HG02870 (cell line): ENCODE data around the gene CCDC120.

Experiments
- ATAC-seq: cut with Tn5 transposase; IDR thresholded peaks from one replicate; pipeline ENCODE4 v1.9.1; 2021; ENCODE audit warnings: mild to moderate bottlenecking, moderate library complexity; ENCODE audit not compliant: unreplicated experiment

Gene CCDC120

DNA sequence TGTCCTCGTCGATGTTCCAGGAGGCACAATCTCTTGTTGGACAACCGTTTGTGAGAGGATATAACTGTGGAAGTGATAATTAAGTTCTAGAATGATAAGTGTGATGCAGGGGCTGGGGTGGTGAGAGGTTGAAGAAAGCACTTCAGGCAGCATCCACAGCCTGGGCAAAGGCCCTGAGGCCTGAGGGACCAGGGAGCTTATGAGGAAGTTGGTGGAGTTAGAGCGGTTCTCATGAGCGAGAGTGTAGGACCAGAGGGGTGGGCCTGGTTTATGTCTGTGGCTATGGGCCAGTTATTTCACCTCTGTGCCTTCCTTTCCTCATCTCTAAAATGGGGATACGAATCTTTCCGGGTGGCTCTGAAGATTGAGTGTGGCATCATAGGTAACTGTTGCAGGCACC, 2.7 kb downstream of the CCDC120 start:
- ATAC-seq: no peak

DNA sequence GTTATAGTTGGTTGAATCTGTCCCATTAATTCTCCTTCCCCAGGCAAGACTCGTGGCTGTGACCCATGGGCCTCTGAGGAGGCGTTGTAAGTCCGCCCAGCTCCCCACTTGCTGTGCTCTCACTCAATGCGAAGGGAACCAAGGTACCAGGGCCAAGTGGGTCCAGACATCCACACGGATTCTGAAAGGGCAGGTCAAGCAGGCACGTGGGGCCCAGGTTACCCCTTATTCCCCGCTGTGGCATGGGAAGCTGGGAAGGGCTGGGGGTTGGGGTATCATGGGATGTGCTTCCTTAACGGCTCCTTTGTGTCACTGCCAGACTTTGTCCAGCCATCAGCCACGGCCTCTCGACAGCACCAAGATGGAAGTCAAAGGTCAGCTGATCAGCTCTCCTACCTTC, 3.1 kb downstream of the CCDC120 start:
- ATAC-seq: no peak

DNA sequence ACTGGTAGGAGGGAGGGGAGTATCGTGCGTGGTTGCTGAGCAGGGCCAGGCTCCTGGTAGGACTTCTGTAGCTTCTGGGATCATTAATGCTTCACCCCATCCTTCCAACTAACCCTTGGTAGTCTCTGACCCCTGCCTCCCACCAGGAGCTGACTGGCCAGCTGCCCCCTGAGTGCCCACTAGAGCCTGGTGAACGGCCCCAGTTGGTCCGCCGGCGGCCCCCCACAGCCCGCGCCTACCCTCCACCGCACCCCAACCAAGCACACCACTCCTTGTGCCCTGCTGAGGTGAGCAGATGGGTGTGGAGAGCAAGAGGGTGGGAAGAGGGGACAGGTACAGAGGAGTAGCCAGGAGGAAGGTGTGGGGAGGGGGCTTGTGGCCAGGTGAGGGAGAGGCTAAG, 4.9 kb downstream of the CCDC120 start:
- ATAC-seq: no peak

DNA sequence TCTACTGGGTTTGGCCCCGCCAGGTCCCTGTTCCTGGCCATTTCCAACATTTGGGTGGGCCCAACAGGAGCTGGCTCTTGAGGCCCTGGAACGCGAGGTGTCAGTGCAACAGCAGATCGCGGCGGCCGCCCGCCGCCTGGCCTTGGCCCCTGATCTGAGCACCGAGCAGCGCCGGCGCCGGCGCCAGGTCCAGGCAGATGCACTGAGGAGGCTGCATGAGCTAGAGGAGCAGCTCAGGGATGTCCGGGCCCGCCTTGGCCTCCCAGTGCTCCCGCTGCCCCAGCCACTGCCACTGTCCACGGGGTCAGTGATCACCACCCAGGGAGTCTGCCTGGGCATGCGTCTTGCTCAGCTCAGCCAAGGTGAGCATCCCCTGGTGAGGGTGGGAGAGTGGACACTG, 5.5 kb downstream of the CCDC120 start:
- no peak for ATAC-seq

DNA sequence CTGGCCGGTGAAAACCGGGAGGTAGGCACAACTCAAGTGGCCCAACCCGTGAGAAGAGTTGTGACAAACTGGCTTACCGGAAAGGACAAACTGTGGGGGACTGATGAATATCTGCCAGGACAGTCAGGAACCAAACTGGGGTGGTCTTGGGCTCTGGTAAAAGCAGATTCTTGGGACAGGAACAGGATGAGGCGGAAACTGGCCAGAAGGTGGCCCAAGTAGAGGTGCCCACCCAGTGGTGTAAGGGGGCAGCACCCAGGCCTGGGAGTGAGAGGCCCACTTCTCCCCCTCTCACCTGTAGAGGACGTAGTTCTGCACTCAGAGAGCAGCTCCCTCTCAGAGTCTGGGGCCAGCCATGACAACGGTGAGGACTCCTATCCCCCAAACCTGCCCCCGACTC, 5.9 kb downstream of the CCDC120 start:
- no peak for ATAC-seq

DNA sequence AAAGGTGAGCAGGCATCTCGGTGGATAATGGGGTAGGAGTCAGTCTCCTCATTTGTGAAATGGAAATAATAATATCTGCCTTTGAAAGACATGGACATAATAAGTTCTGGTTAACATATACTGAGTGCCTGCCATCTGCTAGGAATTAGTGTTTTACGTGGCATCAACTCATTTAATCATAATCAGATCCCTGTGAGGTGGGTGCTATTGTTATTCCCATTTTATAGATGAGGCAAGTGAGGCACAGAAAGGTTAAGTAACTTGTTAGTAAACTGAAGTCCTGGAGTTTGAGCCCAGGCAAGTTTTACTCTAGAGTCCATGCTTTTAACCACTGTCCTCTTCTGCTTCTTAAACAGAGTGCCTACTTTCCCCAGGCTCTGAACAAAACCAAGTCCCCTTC, 7.5 kb downstream of the CCDC120 start:
- ATAC-seq: no peak

DNA sequence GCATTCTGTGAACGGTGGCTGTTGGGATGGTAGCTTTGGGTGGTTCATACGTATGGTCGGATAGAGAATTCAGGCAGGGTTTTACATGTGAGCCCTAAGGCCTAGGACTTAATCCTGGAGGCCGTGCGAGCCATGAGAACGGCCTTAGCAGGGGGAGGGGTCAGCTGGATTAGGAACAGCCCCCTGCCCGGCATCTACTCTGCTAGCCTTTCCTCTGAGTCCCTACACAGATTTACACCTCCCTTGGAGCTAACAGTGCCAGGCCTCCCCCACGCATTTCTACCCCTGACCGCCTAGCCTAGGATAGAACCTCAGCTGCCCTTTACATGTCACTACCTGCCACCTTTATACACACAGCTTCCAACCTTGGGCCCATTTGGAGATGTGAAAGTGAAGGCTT, 7.9 kb downstream of the CCDC120 start:
- no peak for ATAC-seq

DNA sequence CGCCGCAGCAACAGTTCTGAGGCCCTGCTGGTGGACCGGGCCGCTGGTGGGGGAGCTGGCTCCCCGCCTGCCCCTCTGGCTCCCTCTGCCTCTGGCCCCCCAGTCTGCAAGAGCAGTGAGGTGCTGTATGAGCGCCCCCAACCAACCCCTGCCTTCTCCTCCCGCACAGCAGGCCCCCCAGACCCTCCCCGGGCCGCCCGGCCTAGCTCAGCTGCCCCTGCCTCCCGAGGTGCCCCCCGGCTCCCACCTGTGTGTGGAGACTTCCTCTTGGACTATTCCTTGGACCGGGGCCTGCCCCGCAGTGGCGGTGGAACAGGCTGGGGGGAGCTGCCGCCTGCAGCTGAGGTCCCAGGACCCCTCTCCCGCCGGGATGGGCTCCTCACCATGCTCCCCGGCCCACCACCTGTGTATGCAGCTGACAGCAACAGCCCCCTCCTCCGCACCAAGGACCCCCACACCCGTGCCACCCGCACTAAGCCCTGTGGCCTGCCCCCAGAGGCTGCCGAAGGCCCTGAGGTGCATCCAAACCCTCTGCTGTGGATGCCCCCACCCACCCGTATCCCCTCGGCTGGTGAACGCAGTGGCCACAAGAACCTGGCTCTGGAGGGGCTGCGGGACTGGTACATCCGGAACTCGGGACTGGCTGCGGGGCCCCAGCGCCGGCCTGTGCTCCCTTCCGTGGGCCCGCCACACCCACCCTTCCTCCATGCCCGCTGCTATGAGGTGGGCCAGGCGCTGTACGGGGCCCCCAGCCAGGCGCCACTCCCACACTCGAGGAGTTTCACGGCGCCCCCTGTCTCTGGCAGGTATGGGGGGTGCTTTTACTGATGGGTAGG, 8.7 kb downstream of the CCDC120 start:
- no peak for ATAC-seq

DNA sequence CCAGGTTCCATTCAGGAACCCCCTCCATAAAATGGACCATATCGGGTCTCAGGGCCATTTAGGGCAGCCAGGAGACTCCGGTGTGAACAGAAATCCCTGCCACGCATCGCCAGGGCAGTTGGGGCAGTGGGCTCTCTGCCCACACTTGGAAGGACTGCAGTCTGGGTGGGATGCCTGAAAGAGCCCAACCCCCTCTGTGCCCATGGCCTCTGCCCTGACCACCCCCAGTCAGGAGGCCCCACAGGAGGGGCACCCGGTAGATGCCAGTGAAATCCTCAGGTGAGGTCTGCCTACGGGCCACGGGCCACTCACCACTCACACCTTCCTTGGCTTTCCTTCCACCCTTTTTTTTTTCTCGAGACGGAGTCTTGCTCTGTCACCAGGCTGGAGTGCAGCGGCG, 10.2 kb downstream of the CCDC120 start:
- ATAC-seq: no peak

DNA sequence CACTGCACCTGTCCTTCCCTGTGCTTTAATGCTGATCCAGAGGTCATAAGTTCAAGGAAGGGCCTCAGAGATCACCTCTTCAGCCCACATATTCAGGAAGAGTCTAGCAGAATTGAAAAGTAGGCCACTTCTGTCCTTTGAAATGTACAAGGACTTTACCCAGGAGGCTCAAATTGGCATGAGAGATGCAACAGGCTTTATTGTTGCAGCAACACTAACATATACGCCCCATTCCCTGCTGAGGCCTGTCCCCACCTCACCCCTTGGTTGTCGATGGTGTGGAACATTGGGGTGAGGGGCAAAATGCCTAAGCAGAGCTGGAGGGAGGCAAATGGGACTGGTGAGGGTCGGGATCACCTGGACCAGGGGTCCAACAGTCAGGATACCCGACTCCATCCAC, 12.2 kb downstream of the CCDC120 start:
- no peak for ATAC-seq

DNA sequence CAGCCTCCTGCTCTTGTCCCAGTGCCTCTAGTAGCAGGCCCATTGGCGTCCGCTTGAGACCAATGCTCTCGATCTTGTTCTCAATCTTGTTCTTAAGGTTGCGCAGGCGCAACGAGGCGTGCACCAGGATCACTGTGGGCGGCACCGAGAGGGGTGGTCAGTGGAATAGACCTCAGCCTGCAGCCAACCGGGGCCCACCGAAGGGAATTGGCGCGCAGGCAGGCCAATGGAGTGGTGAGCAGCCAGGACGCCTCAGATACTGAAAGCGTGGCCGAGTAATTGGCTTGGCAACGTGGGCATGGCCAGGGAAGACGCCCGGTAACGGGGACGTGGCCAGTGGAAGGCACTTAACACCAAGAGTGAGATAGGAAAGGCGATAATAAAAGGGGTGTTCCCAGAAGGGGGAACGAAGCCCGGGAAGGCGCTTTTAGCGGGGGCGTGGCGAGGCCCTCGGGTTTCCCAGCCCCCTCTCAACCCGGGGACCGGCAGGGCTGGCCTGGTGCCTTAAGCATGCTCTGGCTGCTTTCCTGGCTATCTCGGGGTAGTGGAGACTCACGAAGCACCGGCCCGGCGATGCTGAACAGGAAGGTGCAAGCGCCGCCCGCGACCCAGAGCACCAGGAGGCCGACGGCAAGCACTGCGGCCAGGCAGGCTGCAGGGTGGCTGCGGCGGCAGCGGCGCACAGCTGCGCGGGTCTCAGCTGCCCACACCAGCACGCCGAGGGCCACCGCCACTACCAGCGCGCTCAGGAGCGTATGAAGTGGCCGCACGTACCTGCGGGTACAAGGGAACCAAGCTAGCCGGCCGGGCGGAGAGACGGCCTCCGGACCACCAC, 13.3 kb downstream of the CCDC120 start:
- ATAC-seq: no peak

DNA sequence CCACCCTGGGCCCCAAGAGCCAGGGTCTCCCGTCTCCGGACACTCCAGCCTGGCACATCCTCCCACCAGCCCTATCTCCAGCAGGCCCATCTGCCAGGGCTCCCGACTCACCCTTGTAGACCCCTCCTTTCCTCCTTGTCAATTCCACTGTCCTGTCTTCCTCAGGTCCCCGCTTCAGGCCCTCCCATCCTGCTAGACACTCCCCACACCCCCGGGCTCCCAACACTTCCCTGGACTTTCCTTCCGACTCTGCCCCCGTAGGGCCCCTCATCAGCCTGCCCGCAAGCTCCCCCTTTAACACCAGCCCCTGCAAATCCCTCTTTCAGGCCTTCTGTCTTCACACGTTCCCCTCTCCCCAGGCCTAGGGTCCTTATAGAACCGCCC, 13.9 kb downstream of the CCDC120 start:
- ATAC-seq: no peak

DNA sequence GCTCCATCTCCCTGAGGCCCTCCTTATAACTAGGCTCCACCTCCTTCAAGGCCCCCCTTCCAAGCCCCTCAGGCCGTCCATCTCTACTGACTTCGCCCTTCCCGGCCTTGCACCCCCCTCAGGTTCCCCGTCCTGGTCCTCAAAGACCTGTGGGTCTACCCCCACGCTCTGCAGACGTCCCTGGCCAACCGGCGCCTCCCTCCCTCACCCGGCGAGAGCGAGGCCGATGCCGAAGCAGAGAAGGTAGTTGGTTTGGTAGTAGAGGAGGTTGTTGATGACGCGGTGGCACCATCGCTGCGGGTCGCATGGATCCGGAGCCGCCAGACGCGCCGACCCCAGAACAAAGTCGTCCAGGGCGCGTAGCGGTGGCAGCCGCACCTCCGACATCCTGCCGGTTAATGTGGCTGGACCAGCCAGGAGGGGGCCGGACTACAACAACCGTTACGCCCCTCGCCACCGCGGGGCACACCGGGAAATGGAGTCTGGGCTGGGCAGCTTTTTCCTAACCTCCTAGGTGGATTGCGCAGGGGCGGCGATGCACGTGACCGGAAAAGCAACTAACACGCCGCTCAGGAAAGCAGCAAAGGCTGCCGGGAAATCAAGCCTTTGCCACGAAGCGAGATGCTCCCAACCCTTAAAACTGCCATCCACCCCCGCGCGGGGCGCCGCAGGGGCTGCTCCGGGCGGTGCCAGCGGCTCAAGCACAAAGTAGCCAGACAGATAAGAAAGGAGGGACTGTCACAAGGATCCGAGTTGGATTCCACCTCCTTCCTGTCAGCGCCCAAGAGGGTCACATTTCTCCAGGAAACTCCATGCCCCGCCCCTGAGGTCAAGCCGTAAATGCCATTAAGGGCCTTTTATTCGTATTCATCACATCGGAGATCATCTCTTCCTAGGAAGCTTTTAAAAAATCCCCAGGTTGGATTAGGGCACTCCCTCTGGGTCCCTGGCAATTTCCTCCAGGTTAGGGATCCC, 15.1 kb downstream of the CCDC120 start, which contains the start of gene PRAF2:
PRAF2 (minus strand) TSS at position 402 of the 975 bp plus-strand sequence; CDS start at position 387, 15 bp downstream.
- ATAC-seq: peak; percentile 82

DNA sequence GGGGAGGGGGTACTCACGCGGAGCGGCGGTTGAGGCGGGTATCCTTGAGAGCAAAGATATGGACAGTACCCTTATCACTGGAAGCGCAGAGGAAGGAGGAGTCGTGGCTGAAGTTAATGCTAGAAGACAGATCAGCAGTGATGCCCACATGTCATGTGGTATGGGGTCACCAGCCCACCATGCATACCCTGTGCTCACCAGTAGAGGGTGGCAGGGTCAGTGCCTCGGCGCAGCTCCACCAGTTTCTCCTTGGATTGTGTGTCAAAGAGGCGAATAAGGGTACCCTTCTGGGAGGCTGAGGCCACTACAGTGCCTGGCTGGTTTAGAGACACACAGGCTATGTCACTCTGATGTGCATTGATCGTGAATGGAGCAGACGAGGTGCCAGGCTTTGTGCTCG, 16.5 kb downstream of the CCDC120 start:
- no peak for ATAC-seq

DNA sequence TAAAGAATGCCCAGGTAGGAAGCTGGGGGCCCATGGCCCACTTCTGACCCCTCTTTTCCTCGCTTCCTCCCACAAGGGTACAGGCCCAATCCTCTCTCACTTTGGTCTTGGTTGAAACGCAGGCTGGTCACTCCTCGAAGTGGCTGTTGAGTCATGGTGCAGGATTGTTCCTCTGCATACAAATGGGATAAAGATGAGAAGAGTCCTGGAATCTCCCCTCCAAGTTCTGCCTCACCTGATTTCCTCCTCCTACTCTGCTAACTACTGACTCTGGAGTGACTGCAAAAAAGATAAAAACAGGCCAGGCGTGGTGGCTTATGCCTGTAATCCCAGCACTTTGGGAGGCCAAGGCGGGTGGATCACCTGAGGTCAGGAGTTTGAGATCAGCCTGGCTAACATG, 19.1 kb downstream of the CCDC120 start:
- ATAC-seq: no peak

DNA sequence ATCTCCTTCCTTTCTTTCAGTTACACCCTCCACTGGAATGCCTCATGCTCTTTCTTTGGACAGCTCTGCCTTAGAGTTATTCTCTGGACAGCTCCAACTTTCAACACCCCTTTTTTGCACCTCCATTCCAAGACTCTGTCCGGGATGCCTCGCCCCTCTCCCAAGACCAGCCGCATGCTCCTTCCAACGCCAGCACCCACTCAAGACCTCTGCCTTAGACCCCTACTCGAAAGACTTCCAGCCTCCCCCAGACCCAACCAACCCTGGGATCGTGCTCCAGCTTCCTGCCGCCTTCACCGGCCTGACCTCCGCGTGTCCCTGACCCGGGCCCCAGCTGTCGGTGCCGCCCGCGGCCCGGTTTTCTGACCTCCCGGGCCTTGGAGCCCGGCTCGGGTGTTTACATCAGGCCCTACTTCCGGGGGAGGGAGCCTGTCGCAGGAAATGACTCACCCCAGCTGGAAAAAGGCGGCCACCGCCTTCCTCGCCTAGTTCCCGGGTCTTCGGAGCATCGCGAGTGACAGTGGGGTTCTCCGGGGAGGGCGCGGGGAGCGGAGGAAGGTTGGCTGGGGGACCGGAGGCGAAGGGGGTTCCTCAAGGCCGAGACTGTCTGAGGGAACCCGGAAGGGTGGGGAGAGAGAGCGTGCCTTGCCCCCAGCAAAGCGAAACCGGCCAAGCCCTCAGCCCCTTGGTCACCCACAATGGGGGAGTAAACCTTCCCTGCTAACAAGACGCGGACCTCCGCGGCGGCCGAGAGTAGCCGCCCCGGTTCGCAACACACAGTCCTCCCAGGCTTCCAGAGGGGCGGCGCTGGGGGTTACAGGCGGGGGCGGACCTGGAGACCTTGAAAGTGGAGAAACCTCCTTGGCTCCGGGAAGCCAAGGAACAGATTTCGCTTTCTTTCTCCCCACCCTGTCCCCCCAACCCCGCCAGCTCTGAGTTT, 21.0 kb downstream of the CCDC120 start, which contains the start of gene WDR45:
WDR45 (minus strand) TSS at position 399 of the 940 bp plus-strand sequence. CDS start 1,792 bp downstream, outside the sequence.
- ATAC-seq: peak; percentile 68

DNA sequence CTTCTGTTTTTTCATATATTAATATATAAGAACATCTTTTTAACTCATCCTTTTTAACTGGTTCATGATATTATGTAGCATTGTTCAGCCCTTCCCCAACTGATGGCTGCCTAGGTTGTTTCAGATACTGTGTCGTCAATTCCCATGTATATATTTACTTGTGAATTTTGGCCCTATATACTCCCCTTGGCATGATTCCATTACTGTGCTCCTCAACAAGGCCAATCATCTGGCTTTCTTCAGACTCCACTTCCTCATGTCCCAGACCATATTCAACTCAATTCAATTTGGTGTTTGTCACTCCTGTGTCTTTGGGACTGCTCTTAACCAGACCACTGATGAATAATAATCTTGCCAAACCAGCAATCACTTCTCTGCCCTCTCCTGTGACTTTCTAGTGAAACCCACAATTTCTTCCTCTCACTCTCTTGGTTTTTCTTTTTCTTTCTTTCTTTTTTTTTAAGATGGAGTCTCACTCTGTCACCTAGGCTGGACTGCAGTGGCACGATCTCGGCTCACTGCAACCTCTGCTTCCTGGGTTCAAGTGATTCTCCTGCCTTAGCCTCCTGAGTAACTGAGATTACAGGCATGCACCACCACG, 23.6 kb downstream of the CCDC120 start:
- no peak for ATAC-seq

DNA sequence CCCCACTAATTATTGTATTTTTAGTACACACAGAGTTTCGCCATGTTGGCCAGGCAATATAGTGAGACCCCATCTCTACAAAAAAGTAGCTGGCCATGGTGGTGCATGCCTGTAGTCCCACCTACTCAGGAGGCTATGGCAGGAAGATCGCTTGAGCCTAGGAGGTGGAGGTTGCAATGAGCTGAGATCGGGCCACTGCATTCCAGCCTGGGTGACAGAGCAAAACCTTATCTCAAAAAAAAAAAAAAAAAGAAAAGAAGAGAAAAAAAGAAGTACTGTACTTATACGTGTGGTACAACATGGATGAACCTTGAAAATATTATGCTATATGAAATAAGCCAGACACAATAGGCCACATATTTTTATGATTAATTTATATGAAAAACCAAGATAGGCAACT, 30.8 kb downstream of the CCDC120 start:
- ATAC-seq: no peak

DNA sequence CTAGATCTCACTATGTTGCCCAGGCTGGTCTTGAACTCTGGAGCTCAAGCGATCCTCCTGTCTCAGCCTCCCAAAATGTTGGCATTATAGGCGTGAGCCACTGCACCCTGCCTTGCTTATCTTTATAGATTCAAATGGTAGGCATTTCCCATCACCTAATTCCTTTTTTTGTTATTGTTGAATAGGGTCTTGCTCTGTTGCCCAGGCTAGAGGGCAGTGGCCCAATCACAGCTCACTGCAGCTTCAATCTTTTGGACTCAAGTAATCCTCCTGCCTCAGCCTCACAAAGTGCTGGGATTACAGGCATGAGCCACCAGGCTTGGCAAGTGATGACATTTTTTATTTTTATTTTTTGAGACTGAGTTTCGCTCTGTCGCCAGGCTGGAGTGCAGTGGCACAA, 37.6 kb downstream of the CCDC120 start:
- ATAC-seq: no peak
